HG03066 (cell line): ENCODE results near the gene CRB2.

ENCODE experiments used
- ATAC-seq: cut with Tn5 transposase; IDR thresholded peaks from one replicate; pipeline ENCODE4 v1.9.1; 2021; ENCODE audit warnings: low read depth; ENCODE audit not compliant: unreplicated experiment

CRB2 gene

DNA sequence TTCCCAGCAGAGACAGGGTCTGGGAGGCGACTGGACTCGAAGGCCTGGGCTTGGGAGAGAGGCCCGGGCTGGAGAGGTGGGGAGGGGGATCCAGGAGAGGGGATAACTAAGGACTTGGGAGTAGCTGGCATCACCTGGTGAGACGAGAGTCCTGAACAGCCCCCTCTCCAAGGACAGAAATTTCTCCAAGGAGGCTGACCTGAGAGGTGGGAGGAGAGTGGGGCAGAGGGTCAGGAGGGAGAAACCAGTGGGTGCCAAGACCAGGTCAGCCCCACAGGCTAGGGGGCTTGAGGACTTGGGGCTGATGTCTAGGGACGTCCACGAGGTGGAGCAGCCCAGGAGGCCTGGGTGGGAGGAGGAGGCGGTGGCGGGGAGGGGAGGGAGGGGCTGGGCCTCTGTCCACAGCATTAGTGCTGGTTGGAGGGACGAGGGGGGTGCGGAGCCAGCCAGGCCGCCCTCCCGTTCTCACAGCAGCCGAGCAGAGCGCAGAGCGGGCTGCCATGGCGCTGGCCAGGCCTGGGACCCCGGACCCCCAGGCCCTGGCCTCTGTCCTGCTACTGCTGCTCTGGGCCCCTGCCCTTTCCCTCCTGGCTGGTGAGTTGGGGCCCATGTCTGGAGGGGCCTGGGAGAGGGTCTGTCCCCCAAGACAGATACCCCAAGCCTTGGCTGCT, at the start of gene CRB2:
Gene CRB2, plus strand, starts transcription at position 437 of the 671 bp plus-strand sequence. Its CDS starts 64 bp downstream, at position 501.
- ATAC-seq, result no peak

DNA sequence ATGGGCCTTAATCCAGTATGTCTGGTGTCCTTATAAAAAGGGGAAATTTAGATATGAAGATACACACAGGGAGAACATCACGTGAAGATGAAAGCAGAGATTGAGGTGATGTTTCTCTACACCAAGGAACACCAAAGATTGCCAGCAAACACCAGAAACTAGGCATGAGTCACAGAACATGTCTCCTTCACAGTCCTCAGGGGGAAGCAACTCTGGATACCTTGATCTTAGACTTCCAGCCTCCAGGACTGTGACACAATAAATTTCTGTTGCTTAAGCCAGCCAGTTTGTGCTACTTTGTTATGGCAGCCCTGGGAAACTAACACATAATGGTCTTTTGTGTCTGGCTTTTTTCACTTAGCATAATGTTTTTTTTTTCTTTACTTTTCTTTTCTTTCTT, 46.4 kb upstream of the CRB2 start:
- ATAC-seq, result no peak

DNA sequence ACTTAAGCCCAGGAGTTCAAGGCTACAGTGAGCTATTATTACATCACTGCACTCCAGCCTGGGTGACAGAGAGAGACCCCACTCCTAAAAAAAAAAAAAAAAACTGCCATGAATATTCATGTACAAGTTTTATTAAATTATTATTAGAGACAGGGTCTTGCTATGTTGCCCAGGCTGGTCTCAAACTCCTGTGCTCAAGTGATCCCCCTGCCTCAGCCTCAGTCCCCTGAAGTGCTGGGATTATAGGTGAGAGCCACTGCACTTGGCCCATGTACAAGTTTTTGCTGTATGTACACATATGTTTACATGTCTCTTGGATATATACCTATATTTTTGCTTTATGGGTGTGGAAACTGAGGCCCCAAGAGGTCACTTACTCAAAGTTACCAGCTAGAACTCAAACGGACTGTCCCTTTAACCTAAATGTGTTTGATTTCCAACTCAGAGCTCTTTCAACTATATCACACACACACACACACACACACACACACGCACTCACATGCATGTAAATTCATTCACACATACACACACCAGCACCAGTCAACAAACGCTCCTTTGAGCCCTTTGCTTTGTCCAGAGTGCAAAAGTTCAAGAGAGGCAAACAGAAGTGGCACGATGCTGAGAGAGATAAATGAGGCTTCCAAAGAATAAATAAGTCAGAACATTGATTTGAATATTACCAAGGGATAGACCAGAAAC, 45.3 kb upstream of the CRB2 start:
- no peak for ATAC-seq

DNA sequence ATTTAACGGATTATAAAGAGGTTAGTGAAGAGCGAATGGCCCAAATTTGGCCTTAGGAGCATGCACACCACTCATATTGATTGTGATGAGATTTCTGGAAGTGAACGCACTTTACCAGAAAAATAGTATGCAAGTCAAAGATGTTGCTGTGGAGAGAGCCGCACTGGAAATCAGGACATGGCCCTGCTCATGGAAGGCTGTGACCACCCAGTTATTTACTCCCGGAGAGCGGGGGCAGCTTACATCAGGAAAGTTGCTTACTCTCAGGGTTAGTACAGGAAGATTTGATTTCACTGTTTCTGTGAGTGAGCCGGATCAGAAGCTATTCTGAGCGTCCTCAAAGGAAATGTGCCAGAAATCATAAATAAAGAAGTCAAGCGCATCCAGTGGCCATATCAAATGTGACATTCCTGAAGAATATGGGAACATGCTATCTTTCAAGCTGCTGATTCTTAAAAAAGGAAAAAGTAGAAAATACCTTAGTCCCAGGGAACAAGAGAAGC, 44.7 kb upstream of the CRB2 start:
- no peak for ATAC-seq

DNA sequence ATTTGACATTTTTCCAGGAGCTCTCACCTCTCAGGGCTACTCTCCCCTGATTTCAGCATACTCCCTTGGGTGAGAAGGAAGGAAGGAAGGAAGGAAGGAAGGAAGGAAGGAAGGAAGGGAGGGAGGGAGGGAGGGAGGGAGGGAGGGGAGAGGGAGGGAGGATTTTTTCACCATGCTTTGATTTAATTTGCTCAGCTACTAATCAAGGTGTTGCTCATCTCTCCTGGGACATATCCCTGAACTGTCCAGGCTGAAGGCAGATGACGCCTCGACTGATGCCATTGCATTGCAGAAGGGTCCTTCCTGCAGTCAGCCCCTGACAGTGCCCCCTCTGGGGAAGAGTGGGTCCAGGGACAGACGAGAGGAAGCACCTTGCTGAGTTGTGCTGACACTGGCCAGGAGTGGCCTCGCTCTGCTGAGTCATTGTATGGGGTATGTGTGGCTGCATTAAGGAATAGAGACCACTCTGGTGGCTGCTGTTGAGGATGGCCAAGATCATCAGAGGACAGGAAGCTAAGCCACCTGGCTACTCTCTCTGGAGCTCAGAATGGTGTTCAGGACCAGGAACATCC, 43.6 kb upstream of the CRB2 start:
- ATAC-seq, result no peak

DNA sequence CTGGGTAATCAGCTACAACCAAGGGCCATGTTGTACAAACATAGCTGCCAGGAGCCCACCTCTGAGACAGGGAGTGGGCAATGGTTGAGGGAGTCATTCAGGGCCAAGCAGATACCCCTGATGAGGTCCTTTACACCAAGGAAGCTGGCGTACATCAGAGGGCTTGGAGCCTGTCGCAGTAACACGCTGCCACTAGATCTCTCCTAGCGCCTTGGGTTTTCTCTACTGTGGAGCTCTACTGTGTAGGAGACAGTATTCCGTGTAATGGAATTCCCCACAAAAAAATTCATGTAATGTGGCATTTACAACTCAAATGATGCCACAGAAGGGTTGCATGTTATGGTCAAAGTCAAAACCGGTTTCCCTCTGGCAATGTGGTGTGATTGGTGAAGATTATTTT, 41.4 kb upstream of the CRB2 start:
- ATAC-seq, result no peak

DNA sequence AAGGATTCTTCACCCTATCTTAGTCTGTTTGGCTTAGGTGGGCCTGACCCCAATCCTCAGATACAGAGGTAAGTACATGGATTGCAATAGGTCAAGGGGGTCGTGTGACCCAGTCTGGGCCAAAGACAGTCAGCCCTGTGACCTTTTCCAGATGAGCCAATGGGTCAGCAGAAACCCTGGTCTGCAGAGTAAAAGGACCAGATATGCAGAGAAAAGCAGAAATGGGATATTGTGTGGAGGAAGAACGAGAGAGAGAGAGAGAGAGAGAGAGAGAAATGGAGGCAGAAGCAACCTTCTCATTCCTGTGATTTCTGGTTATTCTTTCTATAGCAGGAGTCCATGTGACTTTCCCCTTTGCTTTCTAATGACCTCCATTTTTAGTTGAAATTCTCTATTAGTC, 40.4 kb upstream of the CRB2 start:
- no peak for ATAC-seq

DNA sequence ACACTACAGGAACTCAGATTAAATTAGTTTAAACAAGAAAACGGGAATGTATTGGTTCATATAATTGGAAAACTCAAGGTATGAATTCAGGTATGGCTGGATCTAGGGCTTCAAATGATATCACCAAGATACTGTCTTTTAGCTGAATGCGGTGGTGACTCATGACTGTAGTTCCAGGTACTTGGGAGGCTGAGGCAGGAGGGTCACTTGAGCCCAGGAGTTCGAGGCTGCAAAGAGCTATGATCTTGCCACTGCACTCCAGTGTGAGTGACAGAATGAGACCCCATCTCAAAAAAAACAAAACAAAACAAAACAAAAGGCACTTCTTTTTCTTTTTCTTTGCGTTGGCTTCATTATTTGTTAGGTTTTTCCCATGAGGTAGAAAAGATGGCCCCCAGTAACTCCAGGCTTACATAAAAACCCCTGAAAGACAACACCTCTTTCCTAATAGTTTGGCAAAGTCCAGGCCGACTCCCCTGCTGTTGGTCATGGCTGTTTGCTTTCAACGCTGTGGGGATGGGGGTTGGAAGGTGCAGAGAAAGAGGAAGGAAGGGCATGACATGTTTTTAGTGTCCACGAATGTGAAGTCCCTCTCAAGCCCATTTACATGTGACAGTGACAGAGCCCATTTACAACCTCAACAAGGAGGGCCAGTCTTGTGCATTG, 39.8 kb upstream of the CRB2 start:
- no peak for ATAC-seq

DNA sequence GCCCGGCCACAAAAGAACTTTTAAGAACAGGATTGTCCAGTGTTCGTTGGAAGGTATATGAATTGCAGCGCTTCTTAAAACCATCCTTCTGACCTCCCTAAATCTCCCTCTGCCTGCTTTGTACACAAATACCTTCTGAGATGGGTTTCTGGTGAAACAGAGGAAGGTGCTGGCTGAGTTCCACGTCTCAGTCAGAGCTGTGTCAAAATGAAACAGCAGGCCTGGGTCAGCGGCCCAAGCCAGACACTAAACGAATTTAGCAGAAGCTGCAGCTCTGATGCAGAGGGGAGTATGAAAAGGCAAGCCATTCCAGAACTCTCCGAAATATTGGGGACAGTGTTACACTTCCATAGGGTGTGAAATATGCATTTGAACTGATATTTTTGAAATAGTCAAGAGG, 37.8 kb upstream of the CRB2 start:
- peak; percentile 63 for ATAC-seq

DNA sequence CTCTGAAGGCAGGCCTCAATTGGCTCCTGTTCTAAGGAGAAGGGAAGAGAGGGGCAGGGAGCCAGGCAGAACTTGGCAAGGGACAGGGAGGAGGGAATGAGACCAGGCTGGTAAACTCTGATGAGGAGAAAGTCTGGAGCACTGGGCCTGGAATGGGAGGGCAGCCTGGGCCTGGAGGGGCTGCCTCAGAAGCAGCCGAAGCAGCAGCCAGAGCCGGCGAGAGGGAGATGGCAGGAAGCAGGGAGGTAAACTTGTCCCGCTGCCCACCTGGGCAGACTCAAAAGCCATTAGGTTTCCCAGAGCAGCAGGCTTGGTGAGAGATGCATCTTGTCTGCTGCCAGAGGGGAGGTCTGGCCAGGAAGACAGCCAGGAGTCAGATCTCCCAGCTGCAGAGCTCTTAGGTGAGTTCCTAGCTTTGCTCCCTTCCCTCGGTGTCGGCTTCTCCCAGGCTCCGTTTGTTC, 37.0 kb upstream of the CRB2 start:
- no peak for ATAC-seq

DNA sequence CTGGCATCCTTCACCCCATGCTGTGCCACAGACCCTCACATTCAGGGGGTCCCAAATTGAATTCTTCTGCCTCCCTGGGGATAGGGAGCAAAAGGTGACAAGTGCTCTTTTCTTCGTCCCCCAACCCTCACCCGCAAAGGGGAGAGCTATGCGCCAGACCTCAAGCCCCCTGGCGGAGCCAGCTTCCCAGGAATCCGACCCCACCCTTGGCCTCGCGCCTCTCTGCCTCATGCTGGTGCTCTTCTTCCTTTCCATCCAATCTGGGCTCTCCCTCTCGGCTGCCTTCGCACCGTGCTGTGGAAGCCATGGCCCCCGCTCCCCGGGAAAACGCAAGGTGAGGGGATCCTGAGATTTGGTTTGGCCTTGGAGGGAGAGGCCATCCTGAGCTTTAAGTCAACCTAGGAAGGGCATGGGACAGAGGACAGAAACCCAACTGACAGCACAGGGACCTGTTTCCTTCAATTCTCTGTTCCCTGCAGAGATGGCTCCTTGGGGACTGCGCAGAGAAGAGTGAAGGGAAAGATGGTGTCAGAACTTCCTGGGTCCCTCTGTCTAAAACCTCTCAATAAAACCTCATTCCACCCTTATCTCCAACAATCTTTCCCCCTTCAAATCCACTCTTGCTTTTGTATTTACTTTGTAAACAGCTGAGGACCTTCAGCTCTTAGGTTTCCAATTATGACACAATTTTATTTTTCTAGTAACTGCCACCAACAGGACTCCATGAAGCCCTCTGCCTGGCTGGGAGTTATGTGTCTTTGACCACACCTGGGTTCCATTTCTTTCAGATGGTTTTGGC, 36.3 kb upstream of the CRB2 start:
- no peak for ATAC-seq

DNA sequence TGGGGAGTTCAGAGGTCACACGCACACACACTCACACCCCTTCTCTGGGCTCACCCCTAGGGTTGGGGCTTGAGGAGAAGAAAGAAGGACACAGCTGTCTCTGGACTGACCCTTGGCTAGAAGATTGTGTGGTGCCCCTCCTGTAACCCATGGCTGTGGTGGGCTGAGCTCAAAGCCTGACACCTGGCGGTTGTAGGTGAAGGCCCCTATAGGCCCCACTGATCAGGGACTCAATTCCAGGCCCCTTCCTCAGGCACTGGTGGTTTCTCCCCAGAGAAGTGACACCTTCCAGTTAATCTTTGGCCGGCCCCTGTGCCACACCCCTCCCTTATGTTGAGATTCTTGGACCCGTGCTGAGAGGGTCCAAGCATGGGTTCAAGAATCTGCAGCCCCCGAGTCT, 35.2 kb upstream of the CRB2 start:
- ATAC-seq, result no peak

DNA sequence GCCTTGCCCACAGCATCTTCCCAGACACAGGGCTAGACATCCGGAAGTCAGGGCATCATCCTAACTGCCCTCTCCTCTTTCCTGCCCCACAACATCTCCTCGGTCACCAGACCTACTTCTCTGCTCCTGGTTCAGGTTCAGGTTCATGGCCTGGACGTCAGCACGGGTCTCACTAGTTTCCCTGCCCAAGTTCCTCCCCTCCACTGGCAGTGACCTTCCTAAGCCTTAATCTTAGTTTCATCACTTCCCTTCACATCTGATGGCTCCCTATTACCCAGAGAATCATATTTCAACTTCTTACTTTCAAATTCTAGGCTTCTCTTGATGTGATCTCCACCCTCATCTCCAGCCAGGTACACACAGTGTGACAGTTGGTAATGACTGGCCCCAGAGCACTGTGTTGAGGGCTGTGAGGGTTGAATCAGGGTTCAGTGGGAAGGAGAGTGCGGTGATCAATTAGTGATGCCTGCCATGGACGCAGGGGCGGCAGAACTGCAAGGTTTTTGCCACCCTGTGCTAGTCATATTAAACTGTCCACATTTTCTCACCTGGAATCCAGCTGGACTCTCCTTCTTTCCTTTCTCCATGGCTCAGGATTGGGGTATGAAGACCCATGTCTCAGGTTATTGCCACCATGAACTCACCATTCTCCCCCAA, 34.3 kb upstream of the CRB2 start:
- ATAC-seq, result no peak

DNA sequence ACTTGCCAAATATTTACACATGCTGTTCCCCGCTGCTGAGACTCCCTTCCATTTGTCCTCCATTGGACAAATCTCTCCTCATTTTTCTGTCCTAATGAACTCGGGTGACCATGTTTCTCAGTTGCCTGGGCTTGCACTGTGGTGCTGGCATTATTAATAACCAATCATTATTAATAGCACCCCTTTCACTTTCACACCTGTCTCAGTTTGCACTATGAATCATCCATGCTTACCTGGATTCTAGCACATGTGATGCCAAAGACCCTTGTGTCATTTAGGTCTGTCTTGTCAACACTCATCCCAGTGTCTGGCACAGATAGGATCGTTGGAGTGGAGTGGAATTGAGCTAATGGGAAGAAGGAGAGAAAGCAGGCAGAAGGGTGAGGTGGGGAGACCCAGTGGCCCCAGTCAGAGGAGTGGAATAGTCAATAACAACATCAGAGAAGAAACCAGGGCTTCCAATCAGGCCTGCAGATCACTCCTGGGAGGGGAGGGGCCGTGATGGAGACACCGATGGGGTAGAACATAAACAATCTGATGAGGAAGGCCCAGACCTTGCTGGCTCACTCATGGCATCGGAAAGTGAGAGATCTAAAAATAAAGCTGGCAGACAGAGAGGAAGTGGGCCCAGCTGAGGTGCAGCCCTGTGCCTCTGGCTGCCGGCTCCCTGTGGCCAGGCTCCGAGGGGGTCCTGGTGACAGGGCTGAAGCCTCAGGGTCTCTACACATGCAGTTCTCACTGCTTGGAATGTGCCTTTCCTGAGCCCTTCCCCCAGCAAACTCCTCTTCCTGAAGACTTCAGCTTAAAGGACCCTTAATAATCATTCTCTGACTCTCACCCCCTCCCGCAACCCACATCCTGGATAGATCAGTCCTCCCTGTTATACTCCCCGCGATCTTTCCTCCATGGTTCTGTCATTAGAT, 33.5 kb upstream of the CRB2 start:
- ATAC-seq, result peak; percentile 39

DNA sequence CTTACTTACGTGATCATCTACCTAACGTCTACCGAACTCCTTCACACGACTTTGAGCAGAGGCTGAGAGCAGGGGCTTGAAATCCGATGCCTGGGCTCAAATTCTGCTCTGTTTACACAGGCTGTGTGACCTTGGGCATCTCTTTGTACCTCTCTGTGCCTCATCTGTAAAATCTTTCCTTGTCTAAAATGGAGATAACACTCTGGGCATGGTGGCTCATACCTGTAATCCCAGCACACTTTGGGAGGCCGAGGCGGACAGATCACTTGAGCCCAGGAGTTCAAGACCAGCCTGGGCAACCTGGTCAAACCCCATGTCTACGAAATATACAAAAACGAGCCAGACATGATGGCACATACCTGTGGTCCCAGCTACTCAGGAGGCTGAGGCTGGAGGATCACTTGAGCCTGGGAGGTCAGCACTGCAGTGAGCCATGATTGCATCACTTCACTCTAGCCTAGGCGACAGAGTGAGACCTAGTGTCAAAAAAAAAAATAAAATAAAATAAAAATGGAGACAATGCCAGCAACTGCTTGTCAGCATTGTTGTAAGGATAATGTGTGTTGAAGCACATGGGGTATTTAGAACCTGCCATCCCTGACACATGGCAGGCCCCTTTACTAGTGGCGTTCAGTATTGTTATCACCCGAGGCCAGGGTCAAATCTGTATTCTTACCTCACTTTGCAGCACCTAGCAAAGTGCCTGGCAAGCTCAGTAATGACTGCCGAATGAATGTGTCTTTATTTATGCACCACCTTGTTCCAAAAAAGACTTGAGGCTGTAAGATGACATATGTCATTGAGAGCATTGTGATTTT, 32.6 kb upstream of the CRB2 start:
- no peak for ATAC-seq

DNA sequence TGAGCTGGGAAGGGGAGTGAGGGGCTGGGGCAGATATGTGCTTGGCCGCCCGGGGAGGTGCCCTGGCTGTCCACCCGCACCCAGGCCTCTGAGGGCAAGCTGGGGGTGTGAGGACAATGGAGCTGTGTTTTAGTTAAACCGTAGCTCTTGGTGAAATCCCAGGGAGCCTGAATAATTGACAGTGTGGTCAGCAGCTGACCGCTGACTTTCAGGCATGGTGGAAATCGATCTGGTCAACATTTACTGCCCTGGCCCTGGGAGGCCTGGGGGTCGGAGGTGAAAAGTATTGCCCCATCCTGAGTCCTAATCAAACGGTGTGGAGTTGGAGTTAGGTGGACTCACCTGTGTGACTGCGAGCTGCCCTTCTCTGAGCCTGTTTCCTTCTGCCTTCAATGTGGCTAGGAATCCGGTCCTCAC, 31.2 kb upstream of the CRB2 start:
- no peak for ATAC-seq

DNA sequence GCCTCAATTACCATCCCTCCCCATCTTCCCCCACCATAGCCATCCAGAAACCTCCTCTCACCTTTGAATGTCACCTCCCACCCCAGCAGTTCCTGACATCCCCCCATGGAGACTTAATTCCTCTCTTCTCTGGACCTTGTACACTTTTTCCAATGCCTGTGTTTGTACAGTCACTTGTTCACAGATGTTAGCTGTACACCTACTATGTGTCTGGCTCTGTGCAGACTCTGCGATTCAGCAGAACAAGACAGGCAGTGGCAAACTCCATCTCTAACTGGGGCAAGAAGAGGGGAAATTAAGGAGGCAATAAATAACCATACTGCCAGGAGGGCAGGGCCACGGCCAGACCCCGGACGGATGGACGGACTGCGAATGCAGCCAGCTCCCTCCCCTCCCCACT, 29.8 kb upstream of the CRB2 start:
- no peak for ATAC-seq

DNA sequence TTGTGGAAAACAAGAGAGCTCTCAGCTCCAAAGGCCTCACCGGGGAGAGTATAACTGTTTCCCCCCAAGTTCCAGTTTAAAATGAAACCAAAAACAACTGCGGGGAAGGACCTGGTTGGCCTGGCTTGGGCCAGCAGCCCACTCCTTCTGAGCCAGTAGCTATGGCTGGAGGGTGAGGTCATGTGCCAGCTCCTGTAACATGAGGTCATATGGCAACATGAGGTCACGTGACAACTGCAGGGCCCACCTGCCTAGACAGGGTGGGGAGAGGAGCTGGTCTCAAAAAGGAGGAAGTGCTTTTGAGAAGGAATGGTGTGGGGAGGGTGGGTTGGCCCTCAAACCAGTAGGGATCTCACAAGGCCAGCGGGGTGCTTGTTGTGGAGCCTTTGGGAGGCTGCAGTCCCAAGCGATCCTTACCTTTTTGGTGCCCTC, 29.3 kb upstream of the CRB2 start:
- no peak for ATAC-seq
